ENCODE measurements around the gene GPC6.

Gene GPC6

GRCh38 chr13:94119360-94119936 is 892.8 kb downstream of the GPC6 start:
- DNase-seq (ENCODE audit: low spot score): no peak

- no peak for DNase-seq (ENCODE audit: low spot score)
Observed at GRCh38 chr13:94120878-94121277, 894.3 kb downstream of the GPC6 start.

DNA sequence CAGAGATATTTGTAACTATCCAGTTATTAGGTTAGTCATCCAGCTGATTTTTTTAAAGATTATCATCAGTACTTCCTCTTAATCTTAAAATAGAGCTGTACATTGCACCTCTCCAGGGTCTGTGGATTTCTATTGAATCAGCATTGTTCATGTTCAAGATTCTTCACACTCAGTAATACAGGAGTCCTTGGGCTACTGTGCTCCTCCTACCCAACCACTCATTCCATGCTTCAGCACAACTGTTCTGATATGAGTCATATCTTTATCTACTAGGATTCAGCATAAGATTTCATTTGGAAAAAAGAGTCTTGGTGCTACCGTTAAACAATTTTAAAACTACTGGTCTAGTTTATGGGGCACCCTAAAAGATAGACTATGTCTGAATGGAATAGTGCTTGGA is 895.1 kb downstream of the GPC6 start:
- DNase-seq (ENCODE audit: low spot score): no peak

- DNase-seq (ENCODE audit: low spot score): no peak
Observed at GRCh38 chr13:94122300-94122915, 895.8 kb downstream of the GPC6 start.

DNA sequence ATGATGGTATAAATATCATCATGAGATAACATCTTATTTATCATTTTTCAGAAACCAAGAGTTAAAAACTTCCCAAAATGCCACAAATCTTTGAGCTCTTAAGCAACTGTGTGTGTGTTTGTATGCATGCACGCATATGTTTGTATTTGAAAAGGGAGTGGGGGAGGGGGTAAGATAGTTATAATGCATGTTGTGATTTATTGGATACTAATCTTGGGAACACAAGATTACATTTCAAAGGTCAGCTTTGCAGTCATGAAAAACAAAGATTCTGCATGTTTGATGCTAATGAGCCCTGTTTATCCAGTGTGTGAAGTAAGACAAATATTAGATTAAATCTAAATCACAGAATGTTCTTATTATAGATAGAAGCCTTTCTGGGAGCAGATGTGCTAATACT is 897.0 kb downstream of the GPC6 start:
- DNase-seq (ENCODE audit: low spot score): no peak

GRCh38 chr13:94128430-94128829 is 901.8 kb downstream of the GPC6 start:
- DNase-seq (ENCODE audit: low spot score): no peak

DNA sequence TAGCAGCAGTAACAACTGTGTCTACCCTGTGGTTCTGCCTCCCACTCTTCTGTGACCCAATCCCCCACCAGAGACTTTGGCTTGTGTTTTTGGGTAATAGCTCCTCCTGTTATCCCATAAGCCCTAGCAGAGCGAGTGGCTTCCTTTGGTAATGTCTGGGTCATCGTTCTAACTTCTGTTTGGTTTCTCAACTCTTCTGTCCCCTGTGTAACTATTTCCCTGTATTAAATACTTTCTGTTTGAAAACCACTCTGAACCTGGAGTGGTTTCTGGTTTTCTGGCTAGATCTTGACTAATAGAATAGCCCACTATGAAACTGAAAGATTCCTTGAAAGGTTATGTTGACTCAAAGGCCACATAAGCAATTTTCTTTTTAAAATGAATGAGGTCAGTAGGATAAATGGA is 902.9 kb downstream of the GPC6 start:
- DNase-seq (ENCODE audit: low spot score): no peak

DNA sequence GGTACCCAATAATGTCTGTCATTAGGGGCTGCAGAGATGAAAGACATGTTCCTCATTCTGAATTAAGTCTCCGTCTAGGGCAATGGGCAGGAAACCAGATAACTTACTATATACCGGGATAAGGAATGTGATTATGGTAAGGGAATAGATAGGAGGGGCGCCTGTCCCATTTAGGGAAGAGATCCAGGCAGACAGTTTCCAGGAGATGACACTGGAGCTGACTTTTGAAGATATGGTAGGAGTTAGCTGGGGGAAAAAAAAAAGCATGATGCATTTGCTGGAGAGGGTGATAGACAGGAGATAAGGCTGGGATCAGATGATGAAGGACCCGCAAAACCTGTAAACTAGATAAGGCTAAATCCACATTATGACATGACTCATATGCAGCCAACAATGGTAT is 912.2 kb downstream of the GPC6 start:
- no peak for DNase-seq (ENCODE audit: low spot score)

DNA sequence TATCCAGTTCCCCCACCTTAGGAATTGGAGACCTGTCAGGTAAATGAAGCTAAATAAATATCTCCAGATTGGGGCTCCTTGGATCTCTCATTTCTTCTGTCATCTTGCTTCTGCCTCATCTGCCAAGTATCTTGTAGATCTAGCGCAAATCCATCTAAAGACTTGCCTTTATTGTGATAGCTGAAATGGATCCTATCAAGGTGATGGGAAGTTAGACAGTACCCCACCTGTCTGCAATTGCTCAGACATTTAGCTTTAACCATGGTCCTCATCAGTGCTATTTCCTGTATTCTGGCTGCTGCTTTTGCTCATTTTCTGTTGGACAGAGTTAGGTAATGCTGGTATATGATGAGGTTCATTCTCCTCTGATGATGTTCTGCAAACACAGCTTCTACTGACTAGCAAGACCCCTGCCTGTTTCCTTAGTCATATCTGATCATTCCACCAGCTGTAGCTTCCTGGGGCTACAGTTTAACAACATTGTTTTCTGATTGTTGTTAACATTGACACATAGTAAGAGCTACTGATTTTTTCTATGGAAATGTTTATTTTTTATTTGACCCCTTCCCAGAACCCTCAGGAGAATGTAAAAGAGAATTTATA is 912.9 kb downstream of the GPC6 start:
- DNase-seq (ENCODE audit: low spot score): no peak

DNA sequence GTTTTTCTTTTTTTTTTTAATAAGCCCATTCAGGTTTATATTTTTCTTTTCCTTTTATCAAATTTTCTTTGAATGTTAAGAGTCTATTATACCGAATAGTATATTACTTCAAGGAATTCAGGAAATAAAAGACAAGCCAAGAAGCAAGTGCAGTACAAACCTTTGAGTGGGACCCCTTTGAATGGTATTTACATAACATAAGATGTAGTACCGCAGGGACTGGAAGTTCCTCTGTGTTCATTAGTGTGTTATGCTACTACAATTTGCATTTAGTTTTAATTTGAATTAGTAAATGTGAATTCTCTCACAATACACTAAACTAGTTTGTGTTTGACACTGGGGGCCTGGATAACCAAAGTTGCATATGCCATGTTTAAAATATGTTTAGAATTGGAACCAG is 913.4 kb downstream of the GPC6 start:
- DNase-seq (ENCODE audit: low spot score): no peak

DNA sequence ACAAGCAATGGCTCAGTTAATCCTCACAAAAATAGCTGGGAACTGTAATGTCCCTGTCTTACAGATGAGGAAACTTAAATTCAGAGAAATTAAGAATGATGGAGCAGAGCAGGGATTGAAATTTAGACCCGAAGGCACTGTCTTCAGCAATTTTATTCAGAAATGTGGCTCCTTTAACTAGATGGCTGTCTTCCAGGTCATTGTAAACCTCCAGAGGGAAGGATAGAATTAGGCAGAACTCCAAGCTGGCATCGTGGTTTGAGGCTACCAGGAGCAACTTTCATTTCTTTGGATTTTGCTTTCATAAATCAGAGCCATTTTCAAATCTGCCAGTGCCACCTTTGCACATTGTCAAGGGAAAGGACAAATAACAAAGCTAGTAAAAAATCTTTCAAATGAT is 913.9 kb downstream of the GPC6 start:
- no peak for DNase-seq (ENCODE audit: low spot score)

- no peak for DNase-seq (ENCODE audit: low spot score)
Observed at GRCh38 chr13:94143624-94144350, 917.2 kb downstream of the GPC6 start.

DNA sequence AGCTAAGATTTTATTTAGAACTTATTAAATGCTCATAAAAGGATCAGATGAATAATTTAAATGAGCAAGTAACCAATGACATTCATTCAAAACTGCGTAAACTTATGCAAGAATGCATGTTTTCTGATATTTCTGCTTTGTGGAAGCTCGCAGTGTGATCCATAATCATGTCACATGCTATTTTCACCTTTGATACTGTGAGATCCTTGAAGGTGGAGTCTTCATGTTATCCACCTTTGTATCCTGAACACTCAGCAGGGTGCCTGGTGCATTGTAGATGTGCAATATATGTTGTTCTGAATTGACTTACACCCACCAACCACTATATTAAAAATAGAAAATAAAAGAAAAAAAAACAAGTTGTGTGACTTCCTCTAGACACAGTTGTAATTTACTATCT is 919.4 kb downstream of the GPC6 start:
- no peak for DNase-seq (ENCODE audit: low spot score)

DNA sequence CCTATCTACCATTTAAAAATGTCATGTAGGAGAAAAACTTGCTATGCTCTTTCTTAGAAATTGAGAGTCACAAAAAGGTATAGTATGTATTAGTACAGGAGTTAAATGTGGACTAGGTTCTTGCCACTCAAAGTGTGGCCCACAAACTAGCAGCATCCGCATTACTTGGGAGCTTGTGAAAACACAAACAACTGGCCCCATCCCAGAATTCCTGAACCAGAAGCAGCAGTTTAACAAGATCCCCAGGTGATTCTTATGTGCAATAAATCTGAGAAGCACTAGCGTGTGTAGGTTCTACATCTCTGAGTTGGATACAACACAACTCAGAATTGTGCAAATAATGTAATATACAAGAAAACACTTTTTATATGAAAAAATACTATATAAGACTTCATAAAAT is 927.0 kb downstream of the GPC6 start:
- no peak for DNase-seq (ENCODE audit: low spot score)

DNA sequence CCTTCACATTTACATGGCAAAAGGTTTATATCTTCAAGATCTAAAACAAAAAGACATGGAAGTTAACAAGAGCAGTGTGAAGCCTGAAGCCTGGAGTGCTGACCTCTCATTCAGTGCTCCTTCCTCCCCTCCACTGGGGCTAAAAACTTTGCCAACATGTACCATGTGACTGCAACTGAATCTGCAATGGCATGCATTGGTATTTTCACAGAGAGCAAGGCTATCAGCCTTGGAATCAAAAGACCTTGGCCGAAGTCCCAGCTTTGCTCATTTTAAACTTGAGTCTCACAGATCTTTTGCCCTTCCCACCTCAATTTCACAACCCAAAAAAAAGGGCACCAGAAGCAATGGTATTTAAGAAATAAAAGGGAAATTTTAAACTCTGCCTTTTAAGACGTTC is 927.8 kb downstream of the GPC6 start:
- DNase-seq (ENCODE audit: low spot score): no peak

DNA sequence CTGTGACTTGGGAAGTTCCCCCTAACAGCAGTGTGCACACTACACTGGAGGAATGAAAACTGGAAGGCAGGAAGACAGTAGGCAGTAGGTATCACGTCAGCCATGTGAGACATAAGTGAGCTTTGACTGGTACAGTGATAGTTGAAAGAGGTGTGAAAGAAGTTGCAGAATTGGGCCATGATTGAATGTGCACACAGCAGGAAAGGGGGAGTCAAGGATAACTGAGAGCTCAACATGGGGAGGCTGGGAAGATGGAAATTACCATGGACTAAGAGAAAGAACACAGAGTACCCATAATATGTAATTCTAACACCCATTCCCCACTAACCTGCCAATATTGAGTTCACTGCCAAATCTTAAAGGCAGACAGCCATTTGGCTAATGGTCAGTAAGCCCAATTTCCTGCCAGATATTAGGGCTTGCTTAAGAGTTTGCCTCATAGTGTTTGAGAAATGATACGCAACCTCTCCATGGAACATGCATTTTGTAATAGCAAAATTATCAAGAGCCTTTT is 931.2 kb downstream of the GPC6 start:
- no peak for DNase-seq (ENCODE audit: low spot score)

DNA sequence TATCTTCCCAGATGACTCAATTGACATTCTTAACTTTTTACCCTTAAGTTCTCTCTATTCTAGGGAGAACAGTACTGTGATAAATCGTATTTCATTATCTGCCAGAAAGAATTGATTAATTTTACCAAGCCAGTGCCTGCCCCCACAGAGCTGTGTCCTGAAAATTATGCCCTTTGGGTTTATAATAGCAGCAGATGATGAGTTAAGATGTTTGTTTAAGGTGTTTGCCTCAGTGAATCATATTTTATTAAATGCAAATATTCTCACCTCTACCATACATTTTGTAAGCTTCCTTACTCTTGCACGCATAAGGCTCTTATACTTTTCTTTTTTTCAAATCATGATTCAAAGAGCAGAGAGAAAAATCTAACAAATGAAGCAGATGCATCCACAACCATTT is 934.3 kb downstream of the GPC6 start:
- DNase-seq (ENCODE audit: low spot score): no peak

DNA sequence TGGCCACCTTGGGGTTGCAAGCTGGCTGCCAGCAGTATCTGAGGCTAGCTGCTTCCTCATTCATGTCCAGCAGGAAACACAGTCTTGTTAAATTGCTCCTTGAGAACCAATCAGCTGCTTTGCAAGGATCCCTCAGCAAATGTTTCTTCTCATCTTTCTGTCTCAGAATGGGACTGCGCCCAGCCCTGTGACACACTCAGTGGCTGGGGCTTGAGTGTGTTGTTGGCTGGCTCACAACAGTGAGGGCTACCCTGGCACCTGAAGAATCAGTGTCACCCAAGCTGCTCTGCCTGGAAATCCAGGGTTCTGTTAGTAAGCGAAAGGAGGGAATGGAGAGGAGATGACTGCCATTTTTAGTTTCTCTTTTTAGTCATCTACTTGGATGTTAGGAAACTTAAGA is 935.7 kb downstream of the GPC6 start:
- no peak for DNase-seq (ENCODE audit: low spot score)

DNA sequence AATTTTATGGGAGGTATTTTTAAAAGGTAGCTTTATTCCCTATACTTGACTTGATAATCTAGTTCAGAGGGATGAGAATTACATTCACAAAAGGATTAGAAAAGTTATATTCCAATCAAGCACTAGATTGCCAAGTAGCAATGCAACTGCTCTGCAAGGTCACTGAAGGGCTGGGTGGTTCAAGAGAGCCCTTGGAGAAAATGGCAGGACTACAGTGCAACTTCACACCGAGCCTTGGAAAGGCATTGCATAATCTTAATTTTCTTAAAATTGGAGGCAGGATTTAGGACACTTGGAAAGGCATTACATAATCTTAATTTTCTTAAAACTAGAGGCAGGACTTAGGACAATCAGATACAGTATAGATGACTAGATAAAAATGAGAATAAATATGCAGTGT is 936.9 kb downstream of the GPC6 start:
- DNase-seq (ENCODE audit: low spot score): no peak

DNA sequence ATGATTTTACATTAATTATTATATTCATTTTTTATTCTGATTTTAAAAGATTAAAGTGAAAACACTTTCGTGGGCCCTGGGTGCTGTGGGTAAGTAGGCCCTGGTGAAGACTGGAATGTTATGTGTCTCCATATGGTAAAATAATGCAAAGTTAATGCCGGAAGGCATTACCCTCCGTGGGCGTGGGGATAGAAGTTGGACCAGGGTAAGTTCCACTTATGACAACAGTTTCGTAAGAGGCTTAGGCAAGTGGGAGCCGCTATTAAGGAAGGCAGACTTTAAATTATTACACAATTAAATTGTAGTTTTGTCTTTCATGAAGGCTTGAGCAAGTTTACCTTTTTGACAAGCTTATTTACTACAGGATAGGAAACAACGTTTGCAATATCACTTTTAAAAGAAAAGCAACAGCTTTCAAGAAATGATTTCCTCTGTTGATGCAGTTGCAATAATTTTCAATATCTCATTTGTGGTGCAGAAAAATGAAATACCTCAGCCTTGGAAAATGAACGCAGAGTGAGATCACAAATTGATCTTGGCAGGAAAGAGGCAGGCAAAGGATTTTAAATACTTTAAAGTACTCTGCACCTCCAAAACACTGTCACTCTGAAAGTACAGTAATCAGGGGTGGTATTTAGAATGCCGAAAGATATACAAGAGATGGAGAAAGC is 942.3 kb downstream of the GPC6 start:
- no peak for DNase-seq (ENCODE audit: low spot score)

DNA sequence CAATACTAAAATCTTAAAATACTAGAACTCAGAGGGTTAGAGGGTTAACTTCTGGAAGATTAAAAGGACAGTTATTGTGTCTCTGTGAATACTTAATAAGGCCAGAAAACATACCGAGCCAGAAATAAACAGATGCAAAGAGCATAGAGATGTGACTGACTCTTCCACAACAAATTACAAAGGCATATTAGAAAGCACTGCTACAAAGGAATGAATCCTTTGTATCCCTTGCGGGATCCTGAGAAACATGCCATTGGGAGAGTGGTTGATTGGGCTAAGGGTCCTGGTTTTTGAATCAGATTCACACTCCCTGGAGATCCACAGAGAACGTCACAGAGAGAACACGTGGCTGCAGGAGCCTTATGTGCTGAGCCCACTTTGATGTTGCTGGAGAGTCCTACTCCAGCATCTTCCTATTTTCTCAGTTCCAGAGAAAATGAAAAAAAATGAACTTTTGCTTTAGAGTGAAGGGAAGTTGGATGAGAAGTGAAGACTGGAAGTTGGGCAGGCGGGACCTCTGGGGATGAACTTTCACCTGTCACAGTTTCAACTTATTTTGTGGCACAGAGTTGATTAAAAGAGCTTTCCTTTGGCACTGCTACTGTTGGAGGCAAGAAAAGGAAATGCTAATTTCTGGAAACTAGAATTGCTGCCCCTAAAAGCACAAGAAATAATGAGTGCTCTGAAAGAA is 943.0 kb downstream of the GPC6 start:
- DNase-seq (ENCODE audit: low spot score): no peak

DNA sequence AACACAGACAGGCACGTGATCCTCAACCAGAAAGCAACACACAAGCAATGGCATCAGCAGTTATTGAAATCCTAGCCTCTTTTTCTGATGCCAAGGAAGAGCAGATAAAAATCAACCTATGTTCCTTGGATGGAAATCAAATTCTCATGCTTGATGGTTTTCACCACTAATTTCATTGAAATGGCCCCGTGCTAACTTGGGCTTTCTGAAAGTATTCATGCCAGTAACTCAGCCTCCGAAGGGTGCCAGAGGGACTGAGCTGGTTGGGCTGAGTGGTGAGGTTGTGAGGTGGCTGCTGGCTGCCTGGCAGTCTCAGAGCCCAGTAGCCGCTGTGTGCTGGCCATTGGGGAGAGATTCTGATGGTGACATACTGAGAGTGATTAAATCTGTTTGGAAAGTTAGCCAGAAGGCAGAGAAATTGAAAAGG is 943.6 kb downstream of the GPC6 start:
- no peak for DNase-seq (ENCODE audit: low spot score)

Data from left forelimb (tissue), 1 donor.